ENCODE results near the gene CBLC.
"Not testable (repeated sequence)": the region's sequence is repeated elsewhere in the genome, so short reads cannot be mapped to it uniquely, and the experiment has no call there.

Gene CBLC

GRCh38 chr19:44819246-44819832, 41.6 kb downstream of the CBLC start:
- DNase-seq (ENCODE audit: low spot score), result no peak

GRCh38 chr19:44820648-44821609, 43.2 kb downstream of the CBLC start:
- no peak for DNase-seq (ENCODE audit: low spot score)

- no peak for DNase-seq (ENCODE audit: low spot score)
Measured at GRCh38 chr19:44822177-44822576, 44.5 kb downstream of the CBLC start.

- no peak for DNase-seq (ENCODE audit: low spot score)
Measured at GRCh38 chr19:44822670-44823372, 45.1 kb downstream of the CBLC start.

- no peak for DNase-seq (ENCODE audit: low spot score)
Measured at GRCh38 chr19:44823373-44823698, 45.6 kb downstream of the CBLC start.

- DNase-seq (ENCODE audit: low spot score), result no peak
Measured at GRCh38 chr19:44824761-44825160, 47.1 kb downstream of the CBLC start.

- not testable (repeated sequence) for DNase-seq (ENCODE audit: low spot score)
Measured at GRCh38 chr19:44832875-44833274, 55.2 kb downstream of the CBLC start.

- not testable (repeated sequence) for DNase-seq (ENCODE audit: low spot score)
Measured at GRCh38 chr19:44834399-44834798, 56.7 kb downstream of the CBLC start.

- no peak for DNase-seq (ENCODE audit: low spot score)
Measured at GRCh38 chr19:44839276-44839675, 61.6 kb downstream of the CBLC start.

- no peak for DNase-seq (ENCODE audit: low spot score)
Measured at GRCh38 chr19:44840811-44841210, 63.1 kb downstream of the CBLC start.

- no peak for DNase-seq (ENCODE audit: low spot score)
Measured at GRCh38 chr19:44841231-44841630, 63.5 kb downstream of the CBLC start.

- no peak for DNase-seq (ENCODE audit: low spot score)
Measured at GRCh38 chr19:44845286-44845611, 67.6 kb downstream of the CBLC start.

- DNase-seq (ENCODE audit: low spot score), result peak; percentile 92
Measured at GRCh38 chr19:44845612-44846454, 68.1 kb downstream of the CBLC start, which contains the start of gene NECTIN2. NECTIN2 (plus strand) TSS chr19:44846297; CDS start chr19:44846526, 229 bp downstream.

- no peak for DNase-seq (ENCODE audit: low spot score)
Measured at GRCh38 chr19:44846455-44847143, 68.9 kb downstream of the CBLC start.

- no peak for DNase-seq (ENCODE audit: low spot score)
Measured at GRCh38 chr19:44847144-44848035, 69.7 kb downstream of the CBLC start.

GRCh38 chr19:44848036-44848811, 70.5 kb downstream of the CBLC start:
- DNase-seq (ENCODE audit: low spot score), result no peak

- DNase-seq (ENCODE audit: low spot score), result no peak
Measured at GRCh38 chr19:44848812-44849447, 71.2 kb downstream of the CBLC start.

Data from hematopoietic multipotent progenitor cell treated with erythropoietin and hydrocortisone succinate and interleukin-3 and kit ligand, for 15 days (in vitro differentiated cells).